Measurements from ENCODE around the gene TMEM120A.

The TMEM120A gene

GRCh38 chr7:75993689-75994387, 557 bp downstream of the TMEM120A start:
- DNase-seq: peak; percentile 11

- DNase-seq: no peak
Observed at GRCh38 chr7:75992083-75992755, 2.2 kb downstream of the TMEM120A start.

GRCh38 chr7:75991531-75992082, 2.8 kb downstream of the TMEM120A start:
- no peak for DNase-seq

- DNase-seq: no peak
Observed at GRCh38 chr7:75989500-75990388, 4.7 kb downstream of the TMEM120A start.

GRCh38 chr7:75988568-75989499, 5.6 kb downstream of the TMEM120A start:
- DNase-seq: no peak

- no peak for DNase-seq
Observed at GRCh38 chr7:75987805-75988567, 6.4 kb downstream of the TMEM120A start.

- DNase-seq: no peak
Observed at GRCh38 chr7:75987026-75987804, 7.2 kb downstream of the TMEM120A start.

GRCh38 chr7:75986147-75986781, 8.1 kb downstream of the TMEM120A start:
- no peak for DNase-seq

GRCh38 chr7:75985518-75986146, 8.8 kb downstream of the TMEM120A start:
- DNase-seq: no peak

- no peak for DNase-seq
Observed at GRCh38 chr7:75985009-75985517, 9.3 kb downstream of the TMEM120A start.

- DNase-seq: no peak
Observed at GRCh38 chr7:75984130-75985008, 10.0 kb downstream of the TMEM120A start.

- DNase-seq: no peak
Observed at GRCh38 chr7:75983471-75984129, 10.8 kb downstream of the TMEM120A start.

- DNase-seq: no peak
Observed at GRCh38 chr7:75982306-75983064, 11.9 kb downstream of the TMEM120A start.

GRCh38 chr7:75981453-75982305, 12.7 kb downstream of the TMEM120A start:
- no peak for DNase-seq

- no peak for DNase-seq
Observed at GRCh38 chr7:75981203-75981452, 13.3 kb downstream of the TMEM120A start.

All from CD4-positive, alpha-beta T cell treated with Interleukin-21 for 1 hour (primary cell).